GM12801 (cell line): ENCODE measurements around the gene CD3E.

Experiments used
- CTCF ChIP-seq: IDR thresholded peaks from one replicate; pipeline ENCODE4 v1.5.1; 2011; ENCODE audit warnings: control low read depth; ENCODE audit not compliant: insufficient read length; ENCODE audit errors: extremely low read depth

Gene CD3E

DNA sequence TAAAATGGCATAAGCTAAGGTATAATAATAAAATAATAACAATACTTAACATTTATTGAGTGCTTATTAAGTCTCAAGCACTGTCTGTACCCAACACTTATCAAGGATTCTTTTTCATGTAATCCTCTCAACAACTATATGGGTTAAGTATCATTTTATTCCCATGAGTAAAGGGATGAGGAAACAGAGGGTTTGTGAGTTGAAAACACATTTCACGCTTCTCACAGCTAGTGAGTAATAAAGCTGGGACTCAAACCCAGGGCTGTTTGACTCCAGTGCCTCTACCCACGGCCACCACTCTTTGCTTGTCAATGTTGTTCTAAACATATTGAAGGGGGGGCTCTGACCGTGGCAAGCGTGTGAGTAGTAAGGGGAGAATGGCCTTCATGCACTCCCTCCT, 8.7 kb downstream of the CD3E start:
- no peak for TF ChIP-seq CTCF

DNA sequence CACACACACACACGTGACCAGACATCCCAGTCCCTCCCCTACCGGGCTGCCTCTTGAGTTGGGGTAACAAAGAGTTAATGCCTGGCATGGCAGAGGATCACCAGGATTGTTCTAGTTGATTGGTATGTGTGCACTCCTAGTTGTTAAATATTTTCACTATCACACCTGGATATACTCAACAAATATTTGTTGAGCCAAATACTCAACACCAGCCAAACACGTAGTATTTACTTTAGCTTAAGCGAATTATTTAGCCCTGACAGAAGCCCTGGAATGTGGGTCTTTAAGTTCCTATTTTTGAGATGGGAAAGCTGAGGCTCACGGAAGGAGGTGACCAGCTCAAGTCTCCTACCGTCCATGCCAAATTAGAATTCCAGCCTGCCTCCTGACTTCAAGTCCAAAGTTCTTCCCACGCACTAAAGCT, 10.5 kb downstream of the CD3E start:
- TF ChIP-seq CTCF, result no peak

- no peak for TF ChIP-seq CTCF
Measured at GRCh38 chr11:118318124-118318523, 13.6 kb downstream of the CD3E start.

DNA sequence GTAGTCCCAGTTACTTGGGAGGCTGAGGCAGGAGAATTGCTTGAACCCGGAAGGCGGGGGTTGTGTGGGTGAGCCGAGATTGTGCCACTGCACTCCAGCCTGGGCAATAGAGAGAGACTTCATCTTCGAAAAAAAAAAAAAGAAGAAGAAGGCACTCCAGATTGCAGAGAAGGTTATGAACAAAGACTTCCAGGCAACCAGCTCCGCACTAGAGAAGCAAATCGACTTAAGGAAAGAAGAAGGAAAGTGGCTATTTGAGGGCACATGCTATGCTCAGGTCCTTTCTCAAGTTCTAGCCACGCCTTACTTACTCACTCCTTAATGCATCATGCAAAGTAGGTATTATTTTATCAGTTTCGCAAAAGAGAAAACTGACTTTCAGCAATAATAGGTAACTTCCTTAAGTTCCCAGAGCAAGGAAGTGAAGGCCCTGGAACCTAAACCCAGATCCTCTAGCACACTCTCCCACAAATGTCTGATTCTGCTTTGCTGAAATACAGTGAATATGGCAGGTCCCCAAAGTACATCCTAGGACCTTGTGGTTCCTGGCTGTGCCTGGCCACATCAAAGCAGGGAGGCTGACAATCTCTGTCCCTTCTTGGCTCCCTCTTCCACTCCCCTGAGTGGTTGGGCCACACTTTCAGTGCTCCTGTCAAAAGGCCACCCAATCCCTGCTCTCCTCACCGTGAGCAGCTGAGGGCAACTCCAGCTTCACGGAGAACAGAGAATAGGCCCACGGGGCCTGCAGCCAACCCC, 14.2 kb downstream of the CD3E start:
- TF ChIP-seq CTCF, result no peak

DNA sequence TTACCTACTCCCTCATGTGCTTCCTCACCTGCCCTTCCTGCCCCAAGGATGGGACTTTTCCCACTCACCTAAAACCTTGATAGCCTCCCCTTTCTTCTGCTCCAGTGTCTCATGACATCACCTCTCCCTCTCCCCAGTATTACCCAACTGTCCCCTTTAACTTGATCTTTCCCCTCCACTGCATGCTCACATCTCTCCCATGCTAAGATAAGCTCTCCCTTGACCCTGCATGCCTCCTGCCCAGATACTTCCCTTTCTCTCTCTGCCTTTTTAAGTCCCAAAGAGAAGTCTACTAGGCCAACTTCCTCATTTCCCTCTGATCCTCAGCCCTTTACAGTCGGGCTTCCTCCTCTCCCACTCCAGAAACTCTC, 14.8 kb downstream of the CD3E start:
- TF ChIP-seq CTCF, result no peak

GRCh38 chr11:118320515-118320914, 16.0 kb downstream of the CD3E start:
- TF ChIP-seq CTCF, result no peak

- TF ChIP-seq CTCF, result no peak
Measured at GRCh38 chr11:118321386-118322082, 17.0 kb downstream of the CD3E start.
